ENCODE data around the gene CES1.
"Not testable (repeated sequence)": the region's sequence is repeated elsewhere in the genome, so short reads cannot be mapped to it uniquely, and the experiment has no call there.

DNA sequence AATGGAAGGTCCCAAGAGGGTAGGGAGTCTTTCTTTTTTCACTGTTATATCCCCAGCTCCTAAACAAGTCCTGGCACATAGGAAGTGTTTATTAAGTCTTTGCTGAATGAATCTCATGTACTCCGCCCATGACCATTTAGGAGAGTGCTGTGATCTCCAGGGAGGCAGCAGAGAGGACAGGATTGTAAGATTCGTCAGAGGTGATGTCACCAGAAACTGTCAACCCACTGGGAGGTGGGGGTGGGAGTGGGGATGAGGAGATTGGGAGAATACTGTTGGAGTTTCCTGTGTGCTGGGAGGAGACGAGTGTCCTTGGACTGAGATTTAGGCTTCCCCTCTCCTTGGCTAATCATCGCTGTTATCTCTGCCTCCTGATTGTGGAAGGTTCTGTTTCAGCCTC is 16.7 kb downstream of the CES1 start:
- TF ChIP-seq CTCF, POLR2A (IDR thresholded peaks at IDR 0.05): not testable (repeated sequence)

Data from uterus (tissue), 2 donors.